NCI-H774 (cell line): ENCODE measurements around the gene CCDC150.
"Not testable (repeated sequence)": the region's sequence is repeated elsewhere in the genome, so short reads cannot be mapped to it uniquely, and the experiment has no call there.

Source experiments
- DNase-seq: peaks from one replicate; lab custom pipeline; 2025; lab: John Stamatoyannopoulos, UW

The CCDC150 gene

DNA sequence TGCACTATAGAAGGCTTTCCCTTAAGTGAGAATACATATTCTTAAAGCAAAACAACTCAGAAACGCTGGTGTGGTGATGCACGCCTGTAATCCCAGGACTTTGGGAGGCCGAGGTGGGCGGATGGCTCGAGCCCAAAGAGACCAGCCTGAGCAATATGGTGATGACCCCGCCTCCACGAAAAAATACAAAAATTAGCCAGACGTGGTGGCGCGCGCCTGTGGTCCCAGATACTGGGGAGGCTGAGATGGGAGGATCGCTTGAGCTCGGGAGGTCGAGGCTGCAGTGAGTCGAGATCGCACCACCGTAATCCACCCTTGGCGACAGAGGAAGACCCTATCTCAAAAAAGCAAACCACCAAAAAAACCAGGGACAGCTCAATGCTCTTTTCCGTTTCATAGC lies 750 bp upstream of the CCDC150 start:
- no peak for DNase-seq

- DNase-seq = no peak
Observed at GRCh38 chr2:196640031-196640548, 575 bp downstream of the CCDC150 start.

DNA sequence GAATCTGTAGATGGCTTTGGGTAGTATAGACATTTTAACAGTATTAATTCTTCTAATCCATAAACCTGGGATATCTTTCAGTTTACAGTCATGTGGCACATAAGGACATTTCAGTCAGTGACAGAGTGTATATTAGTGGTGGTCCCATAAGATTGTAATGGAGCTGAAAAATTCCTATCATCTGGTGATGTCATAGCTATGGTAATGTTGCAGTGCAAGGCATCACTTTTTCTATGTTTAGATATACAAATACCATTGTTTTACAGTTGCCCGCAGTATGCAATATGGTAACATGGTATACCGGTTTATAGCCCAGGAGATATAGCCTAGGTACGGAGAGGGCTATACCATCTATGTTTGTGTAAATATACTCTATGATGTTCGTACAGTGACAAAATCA lies 9.7 kb downstream of the CCDC150 start:
- no peak for DNase-seq

DNA sequence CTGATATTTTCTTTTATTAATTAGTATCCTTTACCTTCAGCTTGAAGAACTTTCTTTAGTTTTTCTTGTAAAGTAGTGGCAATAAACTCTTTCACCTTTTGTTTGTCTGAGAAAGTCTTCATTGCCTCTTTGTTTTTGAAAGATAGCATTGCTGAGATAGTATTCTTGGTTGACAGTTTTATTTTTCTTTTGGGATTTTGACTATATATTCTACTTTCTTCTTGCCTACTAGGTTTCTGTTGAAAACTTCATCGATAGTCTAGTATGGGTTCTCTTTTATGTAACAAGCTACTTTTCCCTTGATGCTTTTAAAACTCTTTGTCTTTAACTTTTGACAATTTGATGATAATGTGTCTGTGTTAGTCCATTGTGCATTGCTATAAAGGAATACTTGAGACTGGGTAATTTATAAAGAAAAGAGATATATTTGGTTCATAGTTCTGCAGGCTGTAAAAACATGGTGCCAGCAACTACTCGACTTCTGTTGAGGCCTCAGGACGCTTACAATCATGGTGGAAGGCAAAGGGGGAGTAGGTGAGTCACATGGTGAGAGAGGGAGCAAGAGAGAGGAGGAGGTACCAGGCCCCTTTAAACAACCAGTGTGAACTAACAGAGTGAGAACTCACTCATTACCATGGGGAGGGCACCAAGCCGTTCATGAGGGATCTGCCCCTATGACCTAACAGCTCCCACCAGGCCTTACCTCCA lies 12.0 kb downstream of the CCDC150 start:
- no peak for DNase-seq

- no peak for DNase-seq
Observed at GRCh38 chr2:196652869-196653268, 13.4 kb downstream of the CCDC150 start.

GRCh38 chr2:196653843-196654242 lies 14.3 kb downstream of the CCDC150 start:
- no peak for DNase-seq

- no peak for DNase-seq
Observed at GRCh38 chr2:196655761-196656160, 16.2 kb downstream of the CCDC150 start.

DNA sequence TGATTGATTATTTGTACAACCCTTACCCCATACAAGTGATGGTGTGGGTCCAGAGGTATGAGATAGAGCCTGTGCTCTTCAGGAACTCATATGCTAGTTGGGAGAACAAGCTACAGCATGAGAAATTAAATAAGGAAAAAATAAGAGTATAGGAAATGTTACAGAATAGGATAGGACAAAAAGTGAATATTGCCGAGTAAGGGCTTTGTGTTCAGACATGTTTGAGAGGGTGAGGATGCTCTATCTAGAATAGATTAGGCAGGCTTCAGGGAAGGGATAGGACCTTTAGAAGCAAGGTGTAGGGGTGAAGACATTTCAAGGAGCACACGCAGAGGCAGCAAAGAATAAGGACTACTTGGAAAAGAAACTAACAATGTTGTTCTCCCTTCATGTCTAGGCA lies 17.8 kb downstream of the CCDC150 start:
- DNase-seq = no peak

DNA sequence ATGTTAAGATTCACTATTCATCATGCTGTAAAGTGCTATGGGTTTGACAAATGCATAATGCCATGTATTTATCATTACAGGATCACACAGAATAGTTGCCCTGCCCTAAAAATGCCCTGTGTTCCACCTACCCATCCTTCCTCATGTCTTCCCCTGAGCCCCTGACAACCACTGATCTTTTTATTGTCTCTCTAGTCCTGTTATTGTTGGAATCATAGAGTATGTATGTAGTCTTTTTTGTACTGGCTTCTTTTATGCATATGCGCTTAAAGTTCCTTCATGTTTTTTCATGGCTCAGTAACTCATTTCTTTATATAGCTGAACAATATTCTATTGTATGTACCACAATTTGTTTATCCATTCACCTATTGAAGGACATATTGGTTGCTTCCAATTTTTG lies 20.3 kb downstream of the CCDC150 start:
- no peak for DNase-seq

DNA sequence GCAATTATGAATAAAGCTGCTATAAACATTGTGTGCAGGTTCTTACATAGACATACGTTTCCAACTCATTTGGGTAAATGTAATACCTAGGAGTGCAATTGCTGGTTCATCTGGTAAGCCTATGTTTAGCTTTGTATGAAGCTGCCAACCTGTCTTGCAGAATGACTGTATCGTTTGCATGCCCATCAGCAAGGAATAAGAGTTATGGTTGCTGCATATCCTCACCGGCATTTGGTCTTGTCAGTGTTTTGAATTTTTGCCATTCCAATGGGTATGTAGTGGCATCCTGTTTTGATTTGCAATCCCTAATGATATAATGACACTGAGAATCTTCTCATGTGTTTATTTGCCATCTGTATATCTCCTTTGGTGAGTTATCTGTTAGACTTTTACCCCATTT lies 20.7 kb downstream of the CCDC150 start:
- DNase-seq = no peak

DNA sequence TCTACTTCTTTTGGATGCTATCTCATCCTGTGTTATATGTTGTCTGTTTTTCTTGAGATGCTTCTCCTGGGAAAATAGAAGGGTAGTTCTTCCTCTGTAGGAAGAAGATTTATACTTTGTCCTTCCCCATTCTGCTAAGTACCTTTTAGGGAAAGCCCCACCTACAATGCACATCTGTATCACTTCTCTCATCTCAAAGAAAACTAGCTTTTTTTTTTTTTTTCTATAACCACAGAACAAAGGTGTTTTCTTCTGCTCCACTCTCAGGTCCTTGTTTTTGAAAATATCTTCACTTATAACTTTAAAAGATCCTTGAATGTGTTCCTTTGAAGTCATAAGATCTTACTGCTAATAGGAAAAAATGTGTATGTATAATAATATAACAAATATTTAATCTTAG lies 30.8 kb downstream of the CCDC150 start:
- DNase-seq = no peak

- no peak for DNase-seq
Observed at GRCh38 chr2:196675963-196676362, 36.4 kb downstream of the CCDC150 start.

- DNase-seq = no peak
Observed at GRCh38 chr2:196677404-196677803, 37.9 kb downstream of the CCDC150 start.

DNA sequence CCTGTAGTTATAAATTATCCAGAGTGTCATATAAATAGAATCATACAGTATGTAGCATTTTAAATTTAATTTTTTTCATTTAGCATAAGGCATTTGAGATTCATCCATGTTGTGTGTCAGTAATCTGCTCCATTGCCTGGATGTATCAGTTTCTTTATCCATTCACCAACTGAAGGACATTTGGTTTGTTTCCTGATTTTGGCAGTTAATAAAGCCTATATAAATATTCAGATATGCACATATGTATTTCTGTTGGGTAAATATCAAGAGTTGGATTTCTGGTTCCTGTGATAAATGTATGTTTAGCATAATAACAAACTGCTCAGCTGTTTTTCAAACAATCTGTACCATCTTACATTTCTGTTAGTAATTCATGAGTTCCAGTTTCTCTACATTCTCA lies 39.9 kb downstream of the CCDC150 start:
- DNase-seq = no peak

GRCh38 chr2:196681510-196681909 lies 42.0 kb downstream of the CCDC150 start:
- peak; percentile 3 for DNase-seq

DNA sequence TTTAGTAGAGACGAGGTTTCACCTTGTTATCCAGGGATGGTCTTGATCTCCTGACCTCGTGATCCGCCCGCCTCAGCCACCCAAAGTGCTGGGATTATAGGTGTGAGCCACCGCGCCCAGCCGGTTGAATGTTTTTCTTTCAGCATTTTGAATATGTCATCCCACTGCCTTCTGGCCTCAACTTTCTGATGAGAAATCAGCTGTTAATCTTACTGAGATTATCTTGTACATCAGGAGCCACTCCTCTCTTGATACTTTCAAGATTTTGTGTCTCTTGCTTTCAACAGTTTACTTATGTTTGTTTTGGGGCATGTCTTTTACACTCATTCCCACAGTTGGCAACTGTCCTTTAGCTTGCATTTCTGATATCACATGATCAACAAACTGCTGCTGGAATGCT lies 46.3 kb downstream of the CCDC150 start:
- DNase-seq = no peak

GRCh38 chr2:196686737-196687136 lies 47.2 kb downstream of the CCDC150 start:
- DNase-seq = not testable (repeated sequence)

DNA sequence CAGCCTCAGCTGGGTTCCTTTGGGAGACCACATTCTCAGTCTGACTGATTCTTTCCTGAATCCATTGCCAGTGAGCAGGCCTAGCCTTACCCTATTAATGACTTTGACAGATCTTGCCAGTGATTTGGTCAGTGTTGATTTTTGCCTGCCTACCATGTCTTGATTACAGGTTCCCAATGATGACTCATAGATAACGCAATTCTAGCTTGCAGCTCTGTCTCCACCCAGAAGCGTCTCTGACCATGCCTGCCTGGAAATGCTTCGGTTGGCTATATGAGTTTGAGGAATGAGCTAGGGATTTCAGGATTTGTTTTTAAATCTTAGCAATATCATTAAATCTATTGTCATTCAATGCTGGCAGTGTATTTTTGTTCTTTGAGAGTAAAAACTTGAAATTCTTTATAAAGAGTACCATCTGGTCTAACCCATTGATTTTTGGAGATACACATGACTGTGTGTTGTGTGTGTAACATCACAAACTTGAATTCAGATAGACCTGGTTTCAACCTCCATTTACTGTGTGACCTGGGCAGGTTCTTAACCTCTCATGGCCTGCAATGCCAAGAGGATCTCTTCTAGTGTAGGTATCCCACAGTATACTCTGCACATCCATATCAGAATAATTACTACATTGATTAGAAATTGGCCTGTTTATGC lies 57.0 kb downstream of the CCDC150 start:
- no peak for DNase-seq

DNA sequence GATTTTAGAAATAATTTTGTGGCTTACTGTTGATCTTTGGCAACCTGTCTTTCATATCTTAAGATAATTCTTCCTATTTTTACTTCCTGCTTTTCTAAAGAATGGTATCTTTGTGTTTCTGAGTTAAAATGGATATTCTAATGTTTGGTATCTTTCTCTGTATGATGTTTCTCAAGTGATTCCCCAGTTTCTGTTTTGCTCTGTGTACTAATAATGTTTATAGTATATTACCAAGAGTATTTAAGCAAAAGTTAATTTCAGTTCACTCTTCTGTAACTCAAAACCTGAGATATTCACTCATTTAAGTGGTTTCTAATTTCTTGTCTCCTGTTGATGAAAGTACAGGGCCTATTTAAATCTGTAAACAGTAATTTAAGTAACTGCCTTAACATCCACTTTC lies 58.3 kb downstream of the CCDC150 start:
- DNase-seq = no peak

- DNase-seq = no peak
Observed at GRCh38 chr2:196702641-196703040, 63.1 kb downstream of the CCDC150 start.

- DNase-seq = no peak
Observed at GRCh38 chr2:196703695-196704094, 64.2 kb downstream of the CCDC150 start.

GRCh38 chr2:196710056-196710455 lies 70.5 kb downstream of the CCDC150 start:
- not testable (repeated sequence) for DNase-seq

DNA sequence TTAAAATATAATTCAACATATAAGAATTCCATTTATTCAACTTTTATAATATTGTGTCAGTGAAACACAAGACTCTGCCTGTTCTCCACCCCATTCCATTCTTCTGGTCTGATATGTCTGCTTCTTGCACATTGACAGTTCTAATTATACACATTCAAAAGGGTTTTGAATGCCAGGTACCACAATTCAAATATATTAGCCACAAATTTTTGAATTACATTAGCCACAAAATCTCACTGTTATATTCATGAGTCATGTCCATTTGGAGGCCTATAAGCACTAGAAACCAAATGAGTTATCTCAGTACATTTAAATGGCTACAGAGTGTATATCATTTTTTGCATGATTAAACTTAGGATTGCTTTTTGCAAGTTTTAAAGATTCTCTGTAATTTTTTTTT lies 72.1 kb downstream of the CCDC150 start:
- DNase-seq = no peak

DNA sequence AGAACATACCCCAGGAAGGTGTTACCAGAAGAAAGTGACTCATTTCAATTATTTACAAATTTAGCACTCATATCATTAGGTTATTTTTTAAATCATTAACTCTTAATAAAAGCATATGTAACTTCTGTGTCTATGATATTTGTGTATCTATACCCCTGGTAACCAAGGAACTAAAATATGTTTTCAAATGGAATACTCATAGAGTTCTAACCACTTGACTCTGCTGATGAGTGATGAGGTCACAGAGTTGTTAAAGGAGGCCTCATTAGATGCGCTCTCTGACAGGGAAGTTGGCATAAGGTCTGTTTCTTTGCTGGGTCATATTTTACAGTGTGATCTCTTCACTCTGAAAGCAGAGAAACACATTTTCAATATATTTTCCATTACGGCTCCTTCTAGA lies 73.4 kb downstream of the CCDC150 start:
- no peak for DNase-seq
